Kidney (tissue), 14 donors: ENCODE results near the gene VIT. TPM values are rescaled to one million over a fixed set of nuclear protein-coding genes. Genes with fewer than 3 reads are reported as not detected.

Source experiments
- DNase-seq, 5 donors: peaks; one replicate each; pipeline ENCODE4 v3.0.0-alpha.2; 2013 to 2020
- FAIRE-seq: peaks from 2 replicates; lab custom pipeline; 2012; peaks lifted over from hg19 to GRCh38; lab: Jason Lieb, UNC
- H3K27ac ChIP-seq, 2 donors: one replicate each; pipeline ENCODE4 v1.7.0; 2013; ENCODE audit warnings: low read depth in 2 of 2, low read length in 2 of 2, inconsistent platforms in 1 of 2
- H3K27me3 ChIP-seq: one replicate; pipeline ENCODE4 v1.7.1; 2013; ENCODE audit warnings: low read length, inconsistent platforms; ENCODE audit not compliant: control insufficient read depth, insufficient read depth
- H3K36me3 ChIP-seq, 3 donors: one replicate each; pipeline versions ENCODE4 v1.7.0 to v1.7.1; 2013; ENCODE audit warnings: low read length in 3 of 3, control low read depth in 1 of 3, inconsistent platforms in 1 of 3; ENCODE audit not compliant: insufficient read depth in 3 of 3, control insufficient read depth in 2 of 3
- H3K4me1 ChIP-seq, 3 donors: one replicate each; pipeline versions ENCODE4 v1.7.0 to v1.7.1; 2013; ENCODE audit warnings: low read length in 3 of 3, inconsistent platforms in 1 of 3, low read depth in 1 of 3; ENCODE audit not compliant: control insufficient read depth in 2 of 3, insufficient read depth in 2 of 3
- H3K4me3 ChIP-seq, 3 donors: one replicate each; pipeline versions ENCODE4 v1.7.0 to v1.8.1; 2013; ENCODE audit warnings: low read length in 3 of 3, control low read depth in 1 of 3, inconsistent platforms in 1 of 3
- H3K9ac ChIP-seq, 3 donors: one replicate each; pipeline versions ENCODE4 v1.7.0 to v1.7.1; 2013; ENCODE audit warnings: low read length in 3 of 3, control low read depth in 1 of 3, inconsistent platforms in 1 of 3
- H3K9me3 ChIP-seq, 3 donors: one replicate each; pipeline versions ENCODE4 v1.7.0 to v1.7.1; 2013; ENCODE audit warnings: low read length in 3 of 3, control low read depth in 1 of 3, inconsistent platforms in 1 of 3; ENCODE audit not compliant: control insufficient read depth in 2 of 3, insufficient read depth in 1 of 3
- CTCF ChIP-seq: IDR thresholded peaks from 3 replicates; pipeline ENCODE4 v1.5.1; 2012; ENCODE audit warnings: mild to moderate bottlenecking, moderate library complexity, borderline replicate concordance; ENCODE audit not compliant: insufficient read depth; ENCODE audit errors: extremely low read depth
- intact Hi-C: fragments of 100-400 bp; cut with DNase I; formaldehyde crosslinking; loops from one replicate; pipeline ENCODE4 v1.11.1; 2022
- polyA plus RNA-seq: library from polyadenylated mRNA; stranded (reverse); fragments of 350-450 nt; fragmentation: Illumina TruSeq; extraction: RNeasy Lipid Tissue Mini Kit (QIAGEN cat#74804); gene quantifications from one replicate; pipeline ENCODE4 v1.2.3, GENCODE V29; 2014; ENCODE audit warnings: low read depth, low replicate concordance; ENCODE audit not compliant: insufficient read depth
- total RNA-seq: library from RNA; stranded (reverse); fragmentation: NEBNext Ultra II Directional; extraction: Animal tissue kit (Norgen Biotek cat#: 25700); gene quantifications from one replicate; pipeline ENCODE4 v1.2.1, GENCODE V29; 2021
- donor health status: control.
- donor health status: control.
- donor health status: control.
- donor health status: control.
- donor health status: control.
- donor health status: DM: yes; HTN: yes; CAD: no.
- donor health status: Normal renal cell carcinoma (clear cell type).

Gene VIT
- total and polyA plus RNA-seq, 2 donors from 2014 or later, result 0.15 TPM; not detected in 1

GRCh38 chr2:36771671-36772070 lies 75.2 kb downstream of the VIT start:
- no peak for TF ChIP-seq CTCF
- Histone ChIP-seq H3K4me3 (no peak overlapping the region), H3K27ac (no peak overlapping the region), H3K27me3 (no peaks in the 10 kb centered on the region), H3K36me3 (no peaks in the 10 kb centered on the region), H3K9me3 (no peaks in the 10 kb centered on the region), H3K9ac (no peak overlapping the region), H3K4me1 (no peaks in the 10 kb centered on the region)
- FAIRE-seq (no peak), DNase-seq (no peak)
- intact Hi-C loops, result no loop called here

- TF ChIP-seq CTCF, result no peak
- Histone ChIP-seq H3K4me3 (no peak overlapping the region), H3K36me3 (no peaks in the 10 kb centered on the region), H3K27me3 (no peaks in the 10 kb centered on the region), H3K9ac (no peak overlapping the region), H3K27ac (no peak overlapping the region), H3K4me1 (no peaks in the 10 kb centered on the region), H3K9me3 (no peaks in the 10 kb centered on the region)
- DNase-seq (no peak), FAIRE-seq (no peak)
- intact Hi-C loops, result no loop called here
Measured at GRCh38 chr2:36773947-36774346, 77.4 kb downstream of the VIT start.

- H3K9ac ChIP-seq, result no peak overlapping the region
- no peak overlapping the region for H3K27ac ChIP-seq
- H3K4me1 ChIP-seq, result no peaks in the 10 kb centered on the region
- H3K9me3 ChIP-seq, result no peaks in the 10 kb centered on the region
- no peak for FAIRE-seq
- H3K27me3 ChIP-seq, result no peaks in the 10 kb centered on the region
- H3K4me3 ChIP-seq, result no peak overlapping the region
- intact Hi-C loops, result no loop called here
- TF ChIP-seq CTCF, result no peak
- H3K36me3 ChIP-seq, result no peaks in the 10 kb centered on the region
- DNase-seq, result no peak
Measured at GRCh38 chr2:36775261-36775660, 78.8 kb downstream of the VIT start.

GRCh38 chr2:36775806-36776205 lies 79.3 kb downstream of the VIT start:
- Histone ChIP-seq H3K9me3 (no peaks in the 10 kb centered on the region), H3K36me3 (no peaks in the 10 kb centered on the region), H3K27ac (no peak overlapping the region), H3K9ac (no peak overlapping the region), H3K27me3 (no peaks in the 10 kb centered on the region), H3K4me3 (no peak overlapping the region), H3K4me1 (no peaks in the 10 kb centered on the region)
- FAIRE-seq (no peak), DNase-seq (no peak)
- no peak for TF ChIP-seq CTCF
- intact Hi-C loops, result no loop called here
